HG03097 (cell line): Measurements from ENCODE around the gene FBXW4.
A peak's percentile ranks its signal among the peaks of the same experiment; 100 is the strongest.

Experiments used
- ATAC-seq: cut with Tn5 transposase; IDR thresholded peaks from one replicate; pipeline ENCODE4 v1.9.1; 2021; ENCODE audit not compliant: unreplicated experiment, low FRiP score

Gene FBXW4

GRCh38 chr10:101694674-101695403, at the start of gene FBXW4:
Gene FBXW4 (minus strand): TSS chr10:101695170. CDS start chr10:101695105, 65 bp downstream.
- peak; percentile 43 for ATAC-seq

- no peak for ATAC-seq
Measured at GRCh38 chr10:101744267-101744666, 49.3 kb upstream of the FBXW4 start.

GRCh38 chr10:101741938-101742337, 47.0 kb upstream of the FBXW4 start:
- no peak for ATAC-seq

- ATAC-seq = no peak
Measured at GRCh38 chr10:101736666-101737065, 41.7 kb upstream of the FBXW4 start.

- ATAC-seq = no peak
Measured at GRCh38 chr10:101732096-101732495, 37.1 kb upstream of the FBXW4 start.

GRCh38 chr10:101726115-101726387, 31.1 kb upstream of the FBXW4 start:
- ATAC-seq = no peak

GRCh38 chr10:101725296-101726114, 30.5 kb upstream of the FBXW4 start:
- no peak for ATAC-seq

- ATAC-seq = no peak
Measured at GRCh38 chr10:101724446-101724845, 29.5 kb upstream of the FBXW4 start.

GRCh38 chr10:101723176-101723575, 28.2 kb upstream of the FBXW4 start:
- no peak for ATAC-seq

- ATAC-seq = no peak
Measured at GRCh38 chr10:101721806-101722205, 26.8 kb upstream of the FBXW4 start.

GRCh38 chr10:101720606-101721230, 25.7 kb upstream of the FBXW4 start:
- no peak for ATAC-seq

- ATAC-seq = no peak
Measured at GRCh38 chr10:101718690-101719275, 23.8 kb upstream of the FBXW4 start.

GRCh38 chr10:101716891-101717659, 22.1 kb upstream of the FBXW4 start:
- ATAC-seq = no peak

GRCh38 chr10:101712997-101713396, 18.0 kb upstream of the FBXW4 start:
- no peak for ATAC-seq

GRCh38 chr10:101710793-101711192, 15.8 kb upstream of the FBXW4 start:
- no peak for ATAC-seq

- no peak for ATAC-seq
Measured at GRCh38 chr10:101710059-101710695, 15.2 kb upstream of the FBXW4 start.

GRCh38 chr10:101709359-101710058, 14.5 kb upstream of the FBXW4 start:
- ATAC-seq = no peak

GRCh38 chr10:101708870-101709269, 13.9 kb upstream of the FBXW4 start:
- ATAC-seq = no peak

- ATAC-seq = no peak
Measured at GRCh38 chr10:101708073-101708472, 13.1 kb upstream of the FBXW4 start.
